ENCODE results near the gene ATAD3C. TPM values are rescaled to one million over a fixed set of nuclear protein-coding genes. Genes with fewer than 3 reads are reported as not detected.
"Not testable (repeated sequence)": the region's sequence is repeated elsewhere in the genome, so short reads cannot be mapped to it uniquely, and the experiment has no call there.

ATAD3C gene
- total RNA-seq, 3 donors from 2014 or later (not counting 1 experiment from before 2014, with no cell fraction given), result 0.13 to 2.2 (median 1.5) TPM

GRCh38 chr1:1482856-1483255 lies 33.4 kb downstream of the ATAD3C start:
- no peak overlapping the region for H3K27ac Mint-ChIP-seq
- WGBS (ENCODE audit: insufficient coverage), result 99% methylated on average over 13 of the region's 14 CpGs
- no peak overlapping the region for H3K27ac ChIP-seq (ENCODE audit: low read length)
- no peak overlapping the region for H3K4me3 ChIP-seq (ENCODE audit: low read length)
- no peaks in the 10 kb centered on the region for H3K4me1 ChIP-seq (ENCODE audit: control insufficient read depth, insufficient read depth, low read length)
- no peaks in the 10 kb centered on the region for H3K9me3 ChIP-seq (ENCODE audit: control insufficient read depth, insufficient read depth, low read length)
- intact Hi-C loops (cut with micrococcal nuclease), result no loop called here
- H3K4me3 Mint-ChIP-seq, result no peak overlapping the region
- TF ChIP-seq CTCF (IDR thresholded peaks at IDR 0.05), result no peak
- peaks cover 24% of the 10 kb centered on the region for H3K36me3 ChIP-seq (ENCODE audit: control insufficient read depth, insufficient read depth, low read length)
- no peaks in the 10 kb centered on the region for H3K9me3 Mint-ChIP-seq
- DNase-seq (no peak), ATAC-seq (no peak)
- H3K36me3 Mint-ChIP-seq, result no peaks in the 10 kb centered on the region
- H3K27me3 ChIP-seq (ENCODE audit: control insufficient read depth, insufficient read depth, low read length), result no peaks in the 10 kb centered on the region
- peaks cover 0 to 6% of the 10 kb centered on the region in 2 donors for H3K4me1 Mint-ChIP-seq
- H3K27me3 Mint-ChIP-seq (ENCODE audit: low read depth in 2 of 2), result no peaks in the 10 kb centered on the region

- no peaks in the 10 kb centered on the region for H3K9me3 ChIP-seq (ENCODE audit: control insufficient read depth, insufficient read depth, low read length)
- ATAC-seq, result no peak
- H3K27ac ChIP-seq (ENCODE audit: low read length), result no peak overlapping the region
- Mint-ChIP-seq H3K27me3 (ENCODE audit: low read depth in 2 of 2) (no peaks in the 10 kb centered on the region), H3K9me3 (no peaks in the 10 kb centered on the region), H3K27ac (no peak overlapping the region), H3K4me3 (no peak overlapping the region), H3K4me1 (peaks cover 0 to 6% of the 10 kb centered on the region in 2 donors), H3K36me3 (no peaks in the 10 kb centered on the region)
- H3K36me3 ChIP-seq (ENCODE audit: control insufficient read depth, insufficient read depth, low read length), result peaks cover 22% of the 10 kb centered on the region
- H3K27me3 ChIP-seq (ENCODE audit: control insufficient read depth, insufficient read depth, low read length), result no peaks in the 10 kb centered on the region
- H3K4me3 ChIP-seq (ENCODE audit: low read length), result no peak overlapping the region
- H3K4me1 ChIP-seq (ENCODE audit: control insufficient read depth, insufficient read depth, low read length), result no peaks in the 10 kb centered on the region
- TF ChIP-seq CTCF (IDR thresholded peaks at IDR 0.05), result no peak
- no peak for DNase-seq
- intact Hi-C loops (cut with micrococcal nuclease), result no loop called here
- 94% methylated on average over 16 of the region's 16 CpGs for WGBS (ENCODE audit: insufficient coverage)
Observed at GRCh38 chr1:1483714-1484113, 34.2 kb downstream of the ATAD3C start.

- H3K4me1 Mint-ChIP-seq; H3K9me3 Mint-ChIP-seq; H3K27me3 ChIP-seq (ENCODE audit: control insufficient read depth, insufficient read depth, low read length); H3K4me3 ChIP-seq (ENCODE audit: low read length); ATAC-seq; H3K36me3 Mint-ChIP-seq; H3K4me1 ChIP-seq (ENCODE audit: control insufficient read depth, insufficient read depth, low read length); intact Hi-C loops (cut with micrococcal nuclease); H3K27ac ChIP-seq (ENCODE audit: low read length); H3K4me3 Mint-ChIP-seq; H3K27me3 Mint-ChIP-seq (ENCODE audit: low read depth in 2 of 2); H3K9me3 ChIP-seq (ENCODE audit: control insufficient read depth, insufficient read depth, low read length); DNase-seq; H3K27ac Mint-ChIP-seq: not testable (repeated sequence)
- 97% methylated on average over 35 of the region's 46 CpGs for WGBS (ENCODE audit: insufficient coverage)
- peaks cover 21% of the 10 kb centered on the region for H3K36me3 ChIP-seq (ENCODE audit: control insufficient read depth, insufficient read depth, low read length)
Observed at GRCh38 chr1:1484976-1485750, 35.7 kb downstream of the ATAD3C start.

- H3K4me3 Mint-ChIP-seq; intact Hi-C loops (cut with micrococcal nuclease); ATAC-seq; H3K36me3 Mint-ChIP-seq; H3K4me1 Mint-ChIP-seq; H3K9me3 Mint-ChIP-seq; H3K4me3 ChIP-seq (ENCODE audit: low read length); H3K4me1 ChIP-seq (ENCODE audit: control insufficient read depth, insufficient read depth, low read length); H3K27ac ChIP-seq (ENCODE audit: low read length); H3K27me3 Mint-ChIP-seq (ENCODE audit: low read depth in 2 of 2); DNase-seq; H3K27me3 ChIP-seq (ENCODE audit: control insufficient read depth, insufficient read depth, low read length); H3K9me3 ChIP-seq (ENCODE audit: control insufficient read depth, insufficient read depth, low read length); H3K27ac Mint-ChIP-seq: not testable (repeated sequence)
- peaks cover 25% of the 10 kb centered on the region for H3K36me3 ChIP-seq (ENCODE audit: control insufficient read depth, insufficient read depth, low read length)
- WGBS (ENCODE audit: insufficient coverage), result 98% methylated on average over 26 of the region's 31 CpGs
Observed at GRCh38 chr1:1485755-1486317, 36.3 kb downstream of the ATAD3C start.

Data from natural killer cell (primary cell).